OCI-LY7 (cell line): ENCODE data around the gene COL4A1. TPM values are rescaled to one million over a fixed set of nuclear protein-coding genes. Genes with fewer than 3 reads are reported as not detected.

Experiments
- BruUV-seq: library from RNA; stranded (reverse); fragments of 400-500 nt; replicated peaks from 2 replicates; lab custom pipeline; 2021; lab: Mats Ljungman, UMichigan
- CTCF ChIA-PET: fragments of 300-600 bp; sonication (Branson Sonifier 250); formaldehyde crosslinking; loops from one replicate; lab custom pipeline; 2022; ENCODE audit warnings: antibody characterized with exemption; ENCODE audit not compliant: unreplicated experiment; lab: Charles Lee
- POLR2A ChIA-PET: fragments of 300-600 bp; sonication (Branson Sonifier 250); formaldehyde crosslinking; loops from one replicate; lab custom pipeline; 2022; ENCODE audit warnings: antibody characterized with exemption; lab: Charles Lee
- DNase-seq: peaks from one replicate; pipeline ENCODE4 v3.0.0-alpha.2; 2015; ENCODE audit warnings: low spot score
- H2AFZ ChIP-seq: fragments of 200-600 bp; sonication (generic), shearing (Covaris generic); 2 replicates; pipeline ENCODE4 v1.6.1; 2014; ENCODE audit warnings: mild to moderate bottlenecking, antibody characterized with exemption, low read length, moderate library complexity
- H3K27ac ChIP-seq: fragments of 200-600 bp; sonication (generic); 2 replicates; pipeline ENCODE4 v1.5.1; 2014; ENCODE audit warnings: mixed run types, low read depth, mild to moderate bottlenecking, moderate library complexity, low read length, inconsistent platforms; ENCODE audit not compliant: poor library complexity, severe bottlenecking
- H3K36me3 ChIP-seq: fragments of 200-600 bp; sonication (generic); 2 replicates; pipeline ENCODE4 v1.6.1; 2014; ENCODE audit warnings: mild to moderate bottlenecking, antibody characterized with exemption, low read length, moderate library complexity, mixed read lengths; ENCODE audit not compliant: insufficient read depth
- H3K4me1 ChIP-seq: fragments of 200-600 bp; sonication (generic); 2 replicates; pipeline ENCODE4 v1.5.1; 2014; ENCODE audit warnings: mild to moderate bottlenecking, low read length; ENCODE audit not compliant: insufficient read depth, poor library complexity, severe bottlenecking
- H3K4me2 ChIP-seq: fragments of 200-600 bp; sonication (generic); 2 replicates; pipeline ENCODE4 v1.6.1; 2014; ENCODE audit warnings: mild to moderate bottlenecking, low read length
- H3K4me3 ChIP-seq: fragments of 200-600 bp; sonication (generic); 2 replicates; pipeline ENCODE4 v1.5.1; 2014; ENCODE audit warnings: mild to moderate bottlenecking, low read depth, low read length; ENCODE audit not compliant: poor library complexity, severe bottlenecking
- H3K79me2 ChIP-seq: fragments of 200-600 bp; sonication (generic); 2 replicates; pipeline ENCODE4 v1.6.1; 2016; ENCODE audit warnings: low read depth, mild to moderate bottlenecking, low read length, moderate library complexity, mixed read lengths; ENCODE audit not compliant: insufficient read depth
- H3K9me2 ChIP-seq: fragments of 200-600 bp; sonication (generic); 2 replicates; pipeline ENCODE4 v1.6.1; 2016; ENCODE audit warnings: mild to moderate bottlenecking, low read length, mixed read lengths; ENCODE audit not compliant: insufficient read depth
- H3K9me3 ChIP-seq: fragments of 200-600 bp; sonication (generic); 2 replicates; pipeline ENCODE4 v1.6.1; 2014; ENCODE audit warnings: mild to moderate bottlenecking, mixed run types, low read length, mixed read lengths
- H4K20me1 ChIP-seq: fragments of 200-600 bp; sonication (generic); 2 replicates; pipeline ENCODE4 v1.6.1; 2014; ENCODE audit warnings: mild to moderate bottlenecking, antibody characterized with exemption, low read length, moderate library complexity, mixed read lengths; ENCODE audit not compliant: insufficient read depth
- CTCF ChIP-seq: fragments of 200-600 bp; sonication (generic); conservative IDR thresholded peaks from 2 replicates; pipeline ENCODE4 v1.5.1; 2014; ENCODE audit warnings: mild to moderate bottlenecking, antibody characterized with exemption, low read length, moderate library complexity, mixed read lengths
- EZH2phosphoT487 ChIP-seq: fragments of 200-600 bp; sonication (generic); IDR thresholded peaks from 2 replicates; pipeline ENCODE4 v1.6.1; 2018; ENCODE audit warnings: low read depth, borderline replicate concordance, mild to moderate bottlenecking, mixed run types, antibody characterized with exemption, low read length, moderate library complexity, mixed read lengths
- intact Hi-C: fragments of 100-400 bp; cut with micrococcal nuclease; formaldehyde crosslinking; loops from one replicate; pipeline ENCODE4 v1.10.0; 2022; ENCODE audit not compliant: unreplicated experiment
- total RNA-seq, 2 experiments: library from RNA; depleted of rRNA in 1 of 2; stranded (reverse); fragments of >200 nt in 1 of 2; shearing (Covaris generic) in 1 of 2; gene quantifications; 2 replicates each; pipeline ENCODE4 v1.2.3, GENCODE V29; 2014 to 2022

COL4A1 gene
- total RNA-seq, 2 experiments from 2014 or later: 0.06 TPM; not detected in 1

GRCh38 chr13:110324026-110324749, 17.2 kb upstream of the COL4A1 start:
- no peaks in the 10 kb centered on the region for H3K79me2 ChIP-seq
- no peaks in the 10 kb centered on the region for H3K9me2 ChIP-seq
- intact Hi-C loops: no loop called here
- TF ChIP-seq CTCF: no peak
- no peak overlapping the region for H3K4me3 ChIP-seq
- no peaks in the 10 kb centered on the region for H3K4me1 ChIP-seq
- no TSS peak for BruUV-seq
- H3K27ac ChIP-seq: no peak overlapping the region
- H3K9me3 ChIP-seq: no peaks in the 10 kb centered on the region
- no peaks in the 10 kb centered on the region for H4K20me1 ChIP-seq
- no peak overlapping the region for H2AFZ ChIP-seq
- no peak for DNase-seq
- ChIA-PET POLR2A (no interaction called here), CTCF (no interaction called here)
- no peaks in the 10 kb centered on the region for H3K36me3 ChIP-seq
- no peak overlapping the region for H3K4me2 ChIP-seq

DNA sequence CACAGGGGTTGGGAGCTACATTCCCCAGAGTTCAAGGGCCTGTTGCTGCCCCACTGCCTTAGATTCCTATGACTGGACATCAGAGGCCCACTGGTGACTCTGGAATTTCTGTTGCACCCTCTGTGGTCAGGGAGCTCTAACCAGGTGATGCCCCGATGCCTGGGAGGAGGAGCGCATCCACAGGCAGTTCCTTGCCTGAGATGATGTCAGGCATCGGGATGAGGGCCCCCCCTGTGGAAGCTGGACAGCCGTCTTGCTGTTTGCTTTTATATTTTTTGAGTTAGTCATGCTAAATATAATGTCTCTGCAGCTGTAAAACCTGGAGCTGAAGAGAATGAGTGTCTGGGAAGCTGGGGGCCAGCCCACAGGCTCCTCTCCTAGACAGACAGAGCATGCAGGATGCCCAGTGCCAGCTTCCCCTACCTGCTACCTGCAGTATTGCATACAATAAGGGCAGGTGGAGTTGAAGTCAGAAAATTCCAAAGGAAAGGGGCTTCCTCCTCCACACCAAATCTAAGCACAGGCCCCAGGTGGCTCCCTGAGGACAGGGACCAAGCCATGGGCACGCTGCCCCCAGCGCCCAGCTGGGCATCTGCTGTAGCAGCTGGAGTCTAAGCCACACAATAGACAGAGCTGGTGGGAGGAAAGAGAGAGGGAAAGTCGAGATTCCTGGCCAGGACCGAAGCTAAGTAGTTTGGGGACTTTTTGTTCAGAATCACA, 16.4 kb upstream of the COL4A1 start:
- Histone ChIP-seq H4K20me1 (no peaks in the 10 kb centered on the region), H3K9me2 (no peaks in the 10 kb centered on the region), H3K4me1 (no peaks in the 10 kb centered on the region), H3K9me3 (no peaks in the 10 kb centered on the region), H3K27ac (no peak overlapping the region), H3K79me2 (no peaks in the 10 kb centered on the region), H3K4me2 (no peak overlapping the region), H3K36me3 (no peaks in the 10 kb centered on the region), H3K4me3 (no peak overlapping the region), H2AFZ (no peak overlapping the region)
- BruUV-seq: no TSS peak
- DNase-seq: no peak
- TF ChIP-seq CTCF (no peak), EZH2phosphoT487 (no peak)
- intact Hi-C loops: no loop called here
- POLR2A ChIA-PET: interaction anchor here (0.5 kb wide), 1 partner anchor 552 kb away, joined by 3 read pairs; no protein-coding TSS in a partner anchor
- CTCF ChIA-PET: no interaction called here

DNA sequence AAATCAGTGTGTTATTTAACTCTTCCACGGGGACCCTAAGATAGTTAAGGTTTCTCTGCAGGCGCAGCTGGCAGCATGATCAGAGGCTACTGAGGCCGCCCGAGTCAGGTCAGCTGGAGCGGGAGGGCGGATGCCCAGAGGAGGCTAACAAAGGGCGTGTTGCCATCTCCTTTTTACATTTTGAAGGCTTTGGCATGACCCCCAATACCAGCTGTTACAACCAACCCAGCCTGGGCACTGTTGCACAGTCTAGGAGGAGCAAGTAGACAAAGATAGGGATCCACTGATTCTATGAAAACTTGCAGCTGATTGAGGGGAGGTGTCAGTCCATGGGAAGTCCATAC, 15.8 kb upstream of the COL4A1 start:
- DNase-seq: no peak

More for the DNA sequence above, 15.8 kb upstream of the COL4A1 start:
- no peak for TF ChIP-seq EZH2phosphoT487
- no peak for TF ChIP-seq CTCF
- ChIA-PET CTCF (no interaction called here), POLR2A (interaction anchor here (0.5 kb wide), 1 partner anchor 553 kb away, joined by 3 read pairs; no protein-coding TSS in a partner anchor)
- no peaks in the 10 kb centered on the region for H3K4me1 ChIP-seq
- no peak overlapping the region for H3K4me3 ChIP-seq
- intact Hi-C loops: no loop called here
- H3K9me3 ChIP-seq: no peaks in the 10 kb centered on the region
- no peak overlapping the region for H3K4me2 ChIP-seq
- H3K9me2 ChIP-seq: no peaks in the 10 kb centered on the region
- H3K79me2 ChIP-seq: no peaks in the 10 kb centered on the region
- H3K27ac ChIP-seq: no peak overlapping the region
- BruUV-seq: no TSS peak
- no peaks in the 10 kb centered on the region for H3K36me3 ChIP-seq
- H2AFZ ChIP-seq: no peak overlapping the region
- H4K20me1 ChIP-seq: no peaks in the 10 kb centered on the region
